Measurements from ENCODE around the gene SMIM20.

The SMIM20 gene

GRCh38 chr4:25948051-25948450 lies 34.0 kb downstream of the SMIM20 start:
- no peaks in the 10 kb centered on the region for H3K27me3 ChIP-seq (ENCODE audit: insufficient read depth, low read length)
- WGBS: 100% methylated on average over 1 of the region's 1 CpG
- no peak overlapping the region for H3K9ac ChIP-seq (ENCODE audit: low read depth, low read length)
- no peak overlapping the region for H3K27ac ChIP-seq (ENCODE audit: low read depth, low read length)
- no peaks in the 10 kb centered on the region for H3K36me3 ChIP-seq (ENCODE audit: insufficient read depth, low read length)
- peaks cover 29% of the 10 kb centered on the region; the same call in 1 of the 2 replicates for H3K4me1 ChIP-seq (ENCODE audit: insufficient read depth, low read length)
- no peaks in the 10 kb centered on the region for H3K9me3 ChIP-seq (ENCODE audit: insufficient read depth, low read depth, low read length)
- H3K4me3 ChIP-seq (ENCODE audit: low read length): no peak overlapping the region

GRCh38 chr4:25949173-25949748 lies 35.2 kb downstream of the SMIM20 start:
- peaks cover 39% of the 10 kb centered on the region for H3K4me1 ChIP-seq (ENCODE audit: insufficient read depth, low read length)
- no peak overlapping the region for H3K4me3 ChIP-seq (ENCODE audit: low read length)
- H3K9me3 ChIP-seq (ENCODE audit: insufficient read depth, low read depth, low read length): no peaks in the 10 kb centered on the region
- no peak overlapping the region for H3K27ac ChIP-seq (ENCODE audit: low read depth, low read length)
- no peaks in the 10 kb centered on the region for H3K36me3 ChIP-seq (ENCODE audit: insufficient read depth, low read length)
- H3K9ac ChIP-seq (ENCODE audit: low read depth, low read length): no peak overlapping the region
- H3K27me3 ChIP-seq (ENCODE audit: insufficient read depth, low read length): no peaks in the 10 kb centered on the region
- WGBS: 45% methylated on average over 6 of the region's 6 CpGs

GRCh38 chr4:25949994-25950393 lies 36.0 kb downstream of the SMIM20 start:
- Histone ChIP-seq H3K9ac (ENCODE audit: low read depth, low read length) (no peak overlapping the region), H3K27ac (ENCODE audit: low read depth, low read length) (no peak overlapping the region), H3K4me3 (ENCODE audit: low read length) (no peak overlapping the region), H3K9me3 (ENCODE audit: insufficient read depth, low read depth, low read length) (no peaks in the 10 kb centered on the region), H3K36me3 (ENCODE audit: insufficient read depth, low read length) (no peaks in the 10 kb centered on the region), H3K4me1 (ENCODE audit: insufficient read depth, low read length) (peaks cover 39% of the 10 kb centered on the region), H3K27me3 (ENCODE audit: insufficient read depth, low read length) (no peaks in the 10 kb centered on the region)
- WGBS: 87% methylated on average over 8 of the region's 8 CpGs

- H3K9ac ChIP-seq (ENCODE audit: low read depth, low read length): no peak overlapping the region
- H3K27me3 ChIP-seq (ENCODE audit: insufficient read depth, low read length): no peaks in the 10 kb centered on the region
- H3K9me3 ChIP-seq (ENCODE audit: insufficient read depth, low read depth, low read length): no peaks in the 10 kb centered on the region
- no peak overlapping the region for H3K27ac ChIP-seq (ENCODE audit: low read depth, low read length)
- 80% methylated on average over 9 of the region's 10 CpGs for WGBS
- no peak overlapping the region for H3K4me3 ChIP-seq (ENCODE audit: low read length)
- peaks cover 44% of the 10 kb centered on the region for H3K4me1 ChIP-seq (ENCODE audit: insufficient read depth, low read length)
- no peaks in the 10 kb centered on the region for H3K36me3 ChIP-seq (ENCODE audit: insufficient read depth, low read length)
These were observed 36.7 kb downstream of the SMIM20 start for GRCh38 chr4:25950461-25951389.

GRCh38 chr4:25951390-25951952 lies 37.5 kb downstream of the SMIM20 start:
- WGBS: 42% methylated on average over 6 of the region's 6 CpGs
- H3K4me1 ChIP-seq (ENCODE audit: insufficient read depth, low read length): peaks cover 49% of the 10 kb centered on the region
- no peak overlapping the region for H3K27ac ChIP-seq (ENCODE audit: low read depth, low read length)
- H3K9ac ChIP-seq (ENCODE audit: low read depth, low read length): no peak overlapping the region
- H3K9me3 ChIP-seq (ENCODE audit: insufficient read depth, low read depth, low read length): no peaks in the 10 kb centered on the region
- H3K27me3 ChIP-seq (ENCODE audit: insufficient read depth, low read length): no peaks in the 10 kb centered on the region
- H3K4me3 ChIP-seq (ENCODE audit: low read length): no peak overlapping the region
- H3K36me3 ChIP-seq (ENCODE audit: insufficient read depth, low read length): no peaks in the 10 kb centered on the region

GRCh38 chr4:25953740-25954139 lies 39.7 kb downstream of the SMIM20 start:
- H3K9ac ChIP-seq (ENCODE audit: low read depth, low read length): no peak overlapping the region
- 41% methylated on average over 5 of the region's 5 CpGs for WGBS
- no peak overlapping the region for H3K4me3 ChIP-seq (ENCODE audit: low read length)

GRCh38 chr4:25954293-25954904 lies 40.4 kb downstream of the SMIM20 start:
- no peak overlapping the region for H3K27ac ChIP-seq (ENCODE audit: low read depth, low read length)
- no peak overlapping the region for H3K4me3 ChIP-seq (ENCODE audit: low read length)
- H3K9ac ChIP-seq (ENCODE audit: low read depth, low read length): no peak overlapping the region
- no peaks in the 10 kb centered on the region for H3K27me3 ChIP-seq (ENCODE audit: insufficient read depth, low read length)
- H3K9me3 ChIP-seq (ENCODE audit: insufficient read depth, low read depth, low read length): no peaks in the 10 kb centered on the region
- WGBS: 66% methylated on average over 14 of the region's 14 CpGs
- H3K36me3 ChIP-seq (ENCODE audit: insufficient read depth, low read length): no peaks in the 10 kb centered on the region
- H3K4me1 ChIP-seq (ENCODE audit: insufficient read depth, low read length): peaks cover 43% of the 10 kb centered on the region

More at GRCh38 chr4:25953740-25954139, 39.7 kb downstream of the SMIM20 start:
- Histone ChIP-seq H3K9me3 (ENCODE audit: insufficient read depth, low read depth, low read length) (no peaks in the 10 kb centered on the region), H3K27me3 (ENCODE audit: insufficient read depth, low read length) (no peaks in the 10 kb centered on the region), H3K27ac (ENCODE audit: low read depth, low read length) (no peak overlapping the region), H3K4me1 (ENCODE audit: insufficient read depth, low read length) (peaks cover 49% of the 10 kb centered on the region), H3K36me3 (ENCODE audit: insufficient read depth, low read length) (no peaks in the 10 kb centered on the region)

- H3K36me3 ChIP-seq (ENCODE audit: insufficient read depth, low read length): no peaks in the 10 kb centered on the region
These were observed 41.7 kb downstream of the SMIM20 start for GRCh38 chr4:25955705-25956104.

GRCh38 chr4:25956260-25956659 lies 42.2 kb downstream of the SMIM20 start:
- Histone ChIP-seq H3K27me3 (ENCODE audit: insufficient read depth, low read length) (no peaks in the 10 kb centered on the region), H3K27ac (ENCODE audit: low read depth, low read length) (no peak overlapping the region), H3K9ac (ENCODE audit: low read depth, low read length) (no peak overlapping the region), H3K36me3 (ENCODE audit: insufficient read depth, low read length) (no peaks in the 10 kb centered on the region), H3K4me3 (ENCODE audit: low read length) (no peak overlapping the region), H3K4me1 (ENCODE audit: insufficient read depth, low read length) (peaks cover 30% of the 10 kb centered on the region), H3K9me3 (ENCODE audit: insufficient read depth, low read depth, low read length) (no peaks in the 10 kb centered on the region)
- 93% methylated on average over 1 of the region's 1 CpG for WGBS

More at GRCh38 chr4:25955705-25956104, 41.7 kb downstream of the SMIM20 start:
- Histone ChIP-seq H3K4me3 (ENCODE audit: low read length) (no peak overlapping the region), H3K27me3 (ENCODE audit: insufficient read depth, low read length) (no peaks in the 10 kb centered on the region), H3K27ac (ENCODE audit: low read depth, low read length) (no peak overlapping the region), H3K9ac (ENCODE audit: low read depth, low read length) (no peak overlapping the region), H3K4me1 (ENCODE audit: insufficient read depth, low read length) (peaks cover 36% of the 10 kb centered on the region), H3K9me3 (ENCODE audit: insufficient read depth, low read depth, low read length) (no peaks in the 10 kb centered on the region)
- 24% methylated on average over 3 of the region's 4 CpGs for WGBS

GRCh38 chr4:25958110-25958509 lies 44.1 kb downstream of the SMIM20 start:
- Histone ChIP-seq H3K9ac (ENCODE audit: low read depth, low read length) (no peak overlapping the region), H3K4me3 (ENCODE audit: low read length) (no peak overlapping the region), H3K4me1 (ENCODE audit: insufficient read depth, low read length) (peaks cover 19% of the 10 kb centered on the region), H3K9me3 (ENCODE audit: insufficient read depth, low read depth, low read length) (no peaks in the 10 kb centered on the region), H3K27ac (ENCODE audit: low read depth, low read length) (no peak overlapping the region), H3K27me3 (ENCODE audit: insufficient read depth, low read length) (no peaks in the 10 kb centered on the region), H3K36me3 (ENCODE audit: insufficient read depth, low read length) (no peaks in the 10 kb centered on the region)
- 97% methylated on average over 7 of the region's 8 CpGs for WGBS

- no peaks in the 10 kb centered on the region for H3K9me3 ChIP-seq (ENCODE audit: insufficient read depth, low read depth, low read length)
- no peak overlapping the region for H3K4me3 ChIP-seq (ENCODE audit: low read length)
- no peaks in the 10 kb centered on the region for H3K27me3 ChIP-seq (ENCODE audit: insufficient read depth, low read length)
- peaks cover 14% of the 10 kb centered on the region; the same call in 1 of the 2 replicates for H3K4me1 ChIP-seq (ENCODE audit: insufficient read depth, low read length)
- H3K9ac ChIP-seq (ENCODE audit: low read depth, low read length): no peak overlapping the region
- H3K27ac ChIP-seq (ENCODE audit: low read depth, low read length): no peak overlapping the region
- H3K36me3 ChIP-seq (ENCODE audit: insufficient read depth, low read length): no peaks in the 10 kb centered on the region
- WGBS: 89% methylated on average over 7 of the region's 7 CpGs
These were observed 48.4 kb downstream of the SMIM20 start for GRCh38 chr4:25962393-25962792.

Data from HUES64 (cell line).